B cell (primary cell): Measurements from ENCODE around the gene OGT. TPM values are rescaled to one million over a fixed set of nuclear protein-coding genes. Genes with fewer than 3 reads are reported as not detected.

Experiments used
- ATAC-seq: fragments of 200-7000 bp; cut with Tn5 transposase; one replicate; pipeline ENCODE4 v1.10.0; 2021; ENCODE audit warnings: low read depth, mild to moderate bottlenecking, moderate number of reproducible peaks, moderate library complexity
- CTCF ChIA-PET: fragments of 350-600 bp; sonication (Branson Sonifier 250); formaldehyde crosslinking; loops from one replicate; lab custom pipeline; 2021; ENCODE audit warnings: antibody characterized with exemption, inconsistent platforms; lab: Charles Lee
- POLR2A ChIA-PET: fragments of 350-600 bp; sonication (Branson Sonifier 250); formaldehyde crosslinking; loops from one replicate; lab custom pipeline; 2021; ENCODE audit warnings: antibody characterized with exemption; lab: Charles Lee
- DNase-seq: peaks from one replicate; pipeline ENCODE4 v3.0.0; 2013
- H2AFZ ChIP-seq: 2 replicates; pipeline ENCODE4 v1.6.1; 2012; ENCODE audit warnings: mild to moderate bottlenecking, low read depth, low read length; ENCODE audit not compliant: insufficient read depth, poor library complexity, severe bottlenecking
- H3K27ac ChIP-seq, 2 donors: 1 replicate in 1 of 2; 2 replicates in 1 of 2; pipeline ENCODE4 v1.5.1; 2012 to 2013; ENCODE audit warnings: low read length in 2 of 2, mild to moderate bottlenecking in 2 of 2, moderate library complexity in 1 of 2
- H3K27me3 ChIP-seq, 4 experiments: fragments of 200-600 bp in 1 of 4; sonication (generic) in 1 of 4; replicated peaks in 1 of 4; 1 replicate in 2 of 4; 2 replicates in 2 of 4; pipeline versions ENCODE4 v1.6.1 to v1.7.0; 2013 to 2016; ENCODE audit warnings: low read length in 3 of 4, mild to moderate bottlenecking in 2 of 4, mixed read lengths in 1 of 4, moderate library complexity in 1 of 4; ENCODE audit not compliant: insufficient read depth in 4 of 4, control insufficient read depth in 3 of 4; ENCODE audit errors: control extremely low read depth in 1 of 4
- H3K36me3 ChIP-seq, 2 experiments: replicated peaks in 1 of 2; 1 replicate in 1 of 2; 2 replicates in 1 of 2; pipeline versions ENCODE4 v1.6.1 to v1.7.1; 2013; ENCODE audit warnings: low read length in 1 of 2; ENCODE audit not compliant: insufficient read depth in 2 of 2, control insufficient read depth in 1 of 2; ENCODE audit errors: control extremely low read depth in 1 of 2, extremely low read depth in 1 of 2
- H3K4me1 ChIP-seq, 2 donors: fragments of 200-600 bp in 1 of 2; sonication (generic) in 1 of 2; 1 replicate in 1 of 2; 2 replicates in 1 of 2; pipeline versions ENCODE4 v1.5.1 to v1.6.1; 2013 to 2017; ENCODE audit warnings: low read length in 2 of 2; ENCODE audit not compliant: control insufficient read depth in 2 of 2, insufficient read depth in 2 of 2
- H3K4me2 ChIP-seq: replicated peaks from 2 replicates; pipeline ENCODE3; 2012; ENCODE audit warnings: mild to moderate bottlenecking, low read depth, low read length; ENCODE audit not compliant: poor library complexity, severe bottlenecking
- H3K4me3 ChIP-seq, 5 experiments: fragments of 200-600 bp in 1 of 5; sonication (generic) in 1 of 5; 1 replicate in 3 of 5; 2 replicates in 2 of 5; pipeline versions ENCODE4 v1.5.1 to v1.7.0; 2011 to 2016; ENCODE audit warnings: low read length in 4 of 5, mild to moderate bottlenecking in 4 of 5, low read depth in 2 of 5, control low read depth in 1 of 5, moderate library complexity in 1 of 5; ENCODE audit not compliant: insufficient read depth in 1 of 5; ENCODE audit errors: control extremely low read depth in 1 of 5, extremely low read depth in 1 of 5
- H3K79me2 ChIP-seq: fragments of 200-600 bp; sonication (generic); one replicate; pipeline ENCODE4 v1.6.0; 2016; ENCODE audit warnings: low read length; ENCODE audit not compliant: control insufficient read depth, insufficient read depth
- H3K9ac ChIP-seq: fragments of 200-600 bp; sonication (generic); 2 replicates; pipeline ENCODE4 v1.6.1; 2017; ENCODE audit warnings: mild to moderate bottlenecking, low read length, moderate library complexity
- H3K9me3 ChIP-seq, 3 donors: one replicate each; pipeline versions ENCODE4 v1.6.1 to v1.7.1; 2013; ENCODE audit warnings: low read length in 2 of 3; ENCODE audit not compliant: control insufficient read depth in 2 of 3, insufficient read depth in 1 of 3; ENCODE audit errors: control extremely low read depth in 1 of 3
- H4K20me1 ChIP-seq: 2 replicates; pipeline ENCODE4 v1.6.0; 2012; ENCODE audit warnings: mild to moderate bottlenecking, low read length; ENCODE audit not compliant: insufficient read depth, control insufficient read depth, poor library complexity, severe bottlenecking
- H3K27ac Mint-ChIP-seq: one replicate; pipeline ENCODE4 v1.8.0; 2021; ENCODE audit warnings: mixed read lengths
- H3K27me3 Mint-ChIP-seq: one replicate; pipeline ENCODE4 v1.8.0; 2021; ENCODE audit warnings: mixed read lengths
- H3K4me1 Mint-ChIP-seq: one replicate; pipeline ENCODE4 v1.8.0; 2021; ENCODE audit warnings: mixed read lengths
- H3K4me3 Mint-ChIP-seq: one replicate; pipeline ENCODE4 v1.8.0; 2021; ENCODE audit warnings: mixed read lengths
- H3K9me3 Mint-ChIP-seq: one replicate; pipeline ENCODE4 v1.8.0; 2022; ENCODE audit warnings: mixed read lengths; ENCODE audit not compliant: insufficient read depth
- CTCF ChIP-seq: fragments of 200-600 bp; IDR thresholded peaks from one replicate; pipeline ENCODE4 v1.8.0; 2022; ENCODE audit warnings: antibody characterized with exemption, mild to moderate bottlenecking
- EZH2 ChIP-seq: IDR thresholded peaks from 2 replicates; pipeline ENCODE4 v1.6.1; 2012; ENCODE audit warnings: borderline replicate concordance, low read depth, mild to moderate bottlenecking, moderate library complexity, low read length; ENCODE audit not compliant: insufficient read depth, poor library complexity, severe bottlenecking
- WGBS: methylation state at CpG from one replicate; pipeline ENCODE4 v1.1.5; 2013; ENCODE audit warnings: missing lambda C conversion rate; ENCODE audit not compliant: insufficient coverage; 5-methylcytosine and 5-hydroxymethylcytosine counted together
- intact Hi-C: fragments of 100-400 bp; cut with micrococcal nuclease; formaldehyde crosslinking; loops from one replicate; pipeline ENCODE4 v1.10.0; 2022
- polyA plus RNA-seq: library from polyadenylated mRNA; depleted of rRNA; stranded (reverse); fragments of >200 nt; gene quantifications from 2 replicates; pipeline ENCODE4 v1.2.3, GENCODE V29; 2012
- total RNA-seq, 2 donors: library from RNA; stranded (reverse); fragments of 120-200 nt in 1 of 2; gene quantifications; 1 replicate in 1 of 2; 2 replicates in 1 of 2; pipeline versions ENCODE4 v1.2.3 to v1.2.4, GENCODE V29; 2013 to 2022

OGT gene
- total and polyA plus RNA-seq, 2 donors (not counting 1 experiment from before 2014, with no cell fraction given) = 235 to 307 TPM

DNA sequence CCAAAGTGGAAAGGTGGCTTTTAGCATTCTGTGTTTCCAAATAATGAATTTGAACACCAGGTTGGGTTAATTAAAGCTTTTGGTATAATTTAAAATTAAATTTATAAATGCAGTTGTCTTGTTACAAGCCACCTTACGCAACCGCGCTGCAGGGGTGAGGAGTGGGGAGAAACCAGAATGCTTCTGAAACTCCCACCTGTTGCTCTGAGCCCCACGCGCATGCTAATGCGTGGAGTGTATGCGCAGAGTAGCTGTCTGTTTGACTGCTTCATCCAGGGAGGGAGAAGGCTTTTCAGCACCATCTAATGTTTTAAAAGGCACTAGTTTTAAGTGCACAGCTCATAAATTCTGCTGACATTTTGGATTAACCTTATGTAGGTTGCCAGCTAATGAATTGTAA lies 12.5 kb downstream of the OGT start:
- H4K20me1 ChIP-seq = peaks cover 13% of the 10 kb centered on the region
- CTCF ChIA-PET = no interaction called here

DNA sequence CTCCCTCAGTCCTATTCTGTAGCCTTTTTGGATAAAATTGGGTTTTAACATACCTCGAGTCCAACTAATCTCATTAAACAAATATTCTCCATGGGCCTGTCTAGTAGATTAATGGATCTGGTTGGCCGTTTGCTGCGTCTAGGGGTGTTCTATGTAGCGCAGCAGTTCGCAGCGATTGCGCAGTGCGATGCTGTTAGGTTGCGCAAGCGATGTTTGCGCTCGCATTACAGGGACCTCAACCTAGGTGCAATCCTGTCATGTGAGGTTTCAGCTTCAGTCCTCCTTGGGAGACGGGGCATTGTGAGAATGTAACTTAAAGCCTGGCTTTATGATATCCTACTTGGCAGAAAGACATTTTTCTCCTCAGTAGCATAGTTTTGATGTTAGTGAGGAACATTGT lies 14.0 kb downstream of the OGT start:
- H3K4me2 ChIP-seq = no peak overlapping the region
- ChIA-PET CTCF (no interaction called here), POLR2A (no interaction called here)
- peaks cover 7% of the 10 kb centered on the region for H4K20me1 ChIP-seq
- Mint-ChIP-seq H3K27ac (no peak overlapping the region), H3K27me3 (no peaks in the 10 kb centered on the region), H3K4me3 (no peak overlapping the region), H3K9me3 (no peaks in the 10 kb centered on the region), H3K4me1 (peaks cover 17% of the 10 kb centered on the region)
- H3K4me1 ChIP-seq = peaks cover 8 to 11% of the 10 kb centered on the region in 2 donors
- no peak overlapping the region for H3K9ac ChIP-seq
- H3K79me2 ChIP-seq = peaks cover 70% of the 10 kb centered on the region
- H3K36me3 ChIP-seq = peaks cover under 1 to 64% of the 10 kb centered on the region in 2 experiments
- TF ChIP-seq EZH2 (no peak), CTCF (no peak)
- no peak overlapping the region for H2AFZ ChIP-seq
- no peak for ATAC-seq
- WGBS = 96% methylated on average over 9 of the region's 13 CpGs
- no peaks in the 10 kb centered on the region for H3K9me3 ChIP-seq
- no peaks in the 10 kb centered on the region for H3K27me3 ChIP-seq
- no peak overlapping the region for H3K4me3 ChIP-seq
- H3K27ac ChIP-seq = no peak overlapping the region
- intact Hi-C loops = loop anchor here (10.0 kb wide), 1 partner anchor 92 kb away; no protein-coding TSS in a partner anchor
- no peak for DNase-seq

More for the DNA sequence above, 12.5 kb downstream of the OGT start:
- Histone ChIP-seq H3K9ac (no peak overlapping the region), H3K9me3 (no peaks in the 10 kb centered on the region), H3K4me3 (no peak overlapping the region), H2AFZ (no peak overlapping the region), H3K27me3 (no peaks in the 10 kb centered on the region), H3K4me1 (peaks cover 23% of the 10 kb centered on the region in 2 donors), H3K79me2 (peaks cover 73% of the 10 kb centered on the region), H3K36me3 (peaks cover 1 to 64% of the 10 kb centered on the region in 2 experiments), H3K4me2 (no peak overlapping the region), H3K27ac (no peak overlapping the region)
- ATAC-seq (no peak), DNase-seq (no peak)
- POLR2A ChIA-PET = no interaction called here
- no peak overlapping the region for H3K4me3 Mint-ChIP-seq
- no CpG with 5 or more reads among the region's 7 CpGs for WGBS
- no peaks in the 10 kb centered on the region for H3K9me3 Mint-ChIP-seq
- no peak for TF ChIP-seq CTCF
- no peak for TF ChIP-seq EZH2
- intact Hi-C loops = loop anchor here (10.0 kb wide), 1 partner anchor 91 kb away; no protein-coding TSS in a partner anchor
- no peaks in the 10 kb centered on the region for H3K27me3 Mint-ChIP-seq
- H3K27ac Mint-ChIP-seq = no peak overlapping the region
- peaks cover 27% of the 10 kb centered on the region for H3K4me1 Mint-ChIP-seq
